GM12874 (cell line): Measurements from ENCODE around the gene TNNC1.

Experiments
- CTCF ChIP-seq: IDR thresholded peaks from 2 replicates; pipeline ENCODE4 v1.5.1; 2011; ENCODE audit warnings: low read depth, mild to moderate bottlenecking, control low read depth, low read length, moderate library complexity; ENCODE audit not compliant: insufficient read depth

The TNNC1 gene

DNA sequence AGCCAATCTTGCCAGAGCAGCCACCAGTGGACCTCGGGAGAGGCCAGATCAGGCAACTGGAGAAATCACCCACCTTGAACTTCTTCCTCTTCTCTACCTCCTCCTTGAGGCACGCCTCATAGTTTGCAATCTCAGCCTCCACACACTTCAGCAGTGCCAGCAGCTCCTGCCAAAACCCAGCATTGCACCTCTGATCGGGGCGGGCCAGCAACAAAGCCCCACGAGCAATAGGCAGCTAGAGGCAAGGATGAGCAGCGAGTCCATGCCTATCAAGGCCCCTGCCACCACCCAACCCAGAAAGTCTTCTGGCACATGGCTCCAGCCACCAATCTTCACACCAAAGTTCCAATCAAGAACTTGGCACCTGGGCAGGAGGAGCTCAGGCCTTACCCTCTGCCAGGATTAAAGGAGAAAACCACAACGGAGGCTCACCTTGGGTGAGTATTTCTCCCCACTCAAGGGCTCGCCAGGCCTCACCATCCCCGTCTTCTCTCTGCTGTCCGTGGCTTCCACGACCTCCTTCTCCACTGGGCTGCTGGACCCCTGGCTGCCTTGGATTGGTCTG lies 51.1 kb downstream of the TNNC1 start:
- TF ChIP-seq CTCF, result no peak

DNA sequence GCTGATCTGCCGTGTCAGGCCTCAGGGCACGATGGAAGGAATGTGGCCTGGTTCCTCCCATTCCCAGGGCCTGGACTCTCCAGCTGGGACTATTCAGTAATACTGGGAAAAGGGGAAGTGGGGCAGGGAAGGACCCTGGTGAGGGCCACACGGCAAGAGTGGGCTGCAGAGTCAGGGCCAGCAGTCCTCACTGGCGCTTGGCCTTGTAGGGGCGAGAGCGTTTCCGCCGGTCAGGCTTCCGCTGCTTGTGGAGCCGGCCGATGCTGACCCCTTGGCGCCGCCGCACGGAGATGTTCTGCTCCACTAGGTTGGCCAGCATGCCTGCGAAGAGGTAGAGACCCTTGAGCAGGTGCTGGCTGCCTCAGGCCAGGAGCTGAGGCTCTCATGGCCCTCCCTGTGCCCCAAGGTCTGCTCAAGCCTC lies 51.7 kb downstream of the TNNC1 start:
- no peak for TF ChIP-seq CTCF

- no peak for TF ChIP-seq CTCF
These were observed 52.3 kb downstream of the TNNC1 start for GRCh38 chr3:52401551-52401950.
